ENCODE results near the gene LRPAP1.

LRPAP1 gene

GRCh38 chr4:3531318-3531878, 824 bp downstream of the LRPAP1 start:
- no peak for DNase-seq (ENCODE audit: low spot score)

- DNase-seq (ENCODE audit: low spot score): no peak
Measured at GRCh38 chr4:3530663-3531254, 1.5 kb downstream of the LRPAP1 start.

GRCh38 chr4:3530051-3530450, 2.2 kb downstream of the LRPAP1 start:
- DNase-seq (ENCODE audit: low spot score): no peak

GRCh38 chr4:3529363-3529762, 2.9 kb downstream of the LRPAP1 start:
- DNase-seq (ENCODE audit: low spot score): no peak

- DNase-seq (ENCODE audit: low spot score): no peak
Measured at GRCh38 chr4:3527914-3528876, 4.0 kb downstream of the LRPAP1 start.

GRCh38 chr4:3527101-3527913, 4.9 kb downstream of the LRPAP1 start:
- no peak for DNase-seq (ENCODE audit: low spot score)

GRCh38 chr4:3526456-3526855, 5.8 kb downstream of the LRPAP1 start:
- no peak for DNase-seq (ENCODE audit: low spot score)

GRCh38 chr4:3525532-3526430, 6.4 kb downstream of the LRPAP1 start:
- no peak for DNase-seq (ENCODE audit: low spot score)

GRCh38 chr4:3524920-3525319, 7.3 kb downstream of the LRPAP1 start:
- DNase-seq (ENCODE audit: low spot score): no peak

GRCh38 chr4:3524349-3524748, 7.9 kb downstream of the LRPAP1 start:
- no peak for DNase-seq (ENCODE audit: low spot score)

- no peak for DNase-seq (ENCODE audit: low spot score)
Measured at GRCh38 chr4:3523628-3524221, 8.5 kb downstream of the LRPAP1 start.

GRCh38 chr4:3523146-3523627, 9.0 kb downstream of the LRPAP1 start:
- no peak for DNase-seq (ENCODE audit: low spot score)

GRCh38 chr4:3522651-3523050, 9.6 kb downstream of the LRPAP1 start:
- no peak for DNase-seq (ENCODE audit: low spot score)

- DNase-seq (ENCODE audit: low spot score): no peak
Measured at GRCh38 chr4:3522326-3522640, 9.9 kb downstream of the LRPAP1 start.

GRCh38 chr4:3521621-3522325, 10.4 kb downstream of the LRPAP1 start:
- DNase-seq (ENCODE audit: low spot score): no peak

- no peak for DNase-seq (ENCODE audit: low spot score)
Measured at GRCh38 chr4:3520796-3521600, 11.2 kb downstream of the LRPAP1 start.

GRCh38 chr4:3520276-3520675, 11.9 kb downstream of the LRPAP1 start:
- DNase-seq (ENCODE audit: low spot score): no peak

- DNase-seq (ENCODE audit: low spot score): no peak
Measured at GRCh38 chr4:3519468-3520264, 12.6 kb downstream of the LRPAP1 start.
